DMS53 (cell line): ENCODE data around the gene OR10H3.
"Not testable (repeated sequence)": the region's sequence is repeated elsewhere in the genome, so short reads cannot be mapped to it uniquely, and the experiment has no call there.

Experiments used
- DNase-seq: peaks from one replicate; lab custom pipeline; 2025; lab: John Stamatoyannopoulos, UW

The OR10H3 gene, protein sequence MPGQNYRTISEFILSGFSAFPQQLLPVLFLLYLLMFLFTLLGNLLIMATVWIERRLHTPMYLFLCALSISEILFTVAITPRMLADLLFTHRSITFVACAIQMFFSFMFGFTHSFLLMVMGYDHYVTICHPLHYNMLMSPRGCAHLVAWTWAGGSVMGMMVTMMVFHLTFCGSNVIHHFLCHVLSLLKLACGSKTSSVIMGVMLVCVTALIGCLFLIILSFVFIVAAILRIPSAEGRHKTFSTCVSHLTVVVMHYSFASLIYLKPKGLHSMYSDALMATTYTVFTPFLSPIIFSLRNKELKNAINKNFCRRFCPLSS

DNA sequence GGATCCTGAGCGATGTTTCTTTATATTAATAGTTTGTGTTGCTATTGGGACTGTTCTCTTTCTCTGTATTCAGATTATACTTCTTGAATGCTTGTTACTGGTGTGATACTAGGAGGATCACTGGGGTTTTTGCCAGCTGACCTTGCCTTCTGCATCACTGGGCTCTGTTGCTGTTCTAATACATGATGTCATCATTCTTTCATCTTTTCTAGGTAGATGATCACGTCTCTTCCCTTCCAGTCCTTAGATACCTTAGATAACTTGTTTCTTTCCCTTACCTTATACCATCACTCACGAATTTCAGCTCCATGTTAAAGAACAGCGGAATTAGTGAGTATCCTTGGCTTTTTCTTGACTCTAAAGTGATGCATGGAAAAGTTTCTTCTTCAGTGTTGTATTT lies at the start of gene OR10H3:
Gene OR10H3, plus strand, starts transcription at position 264 of the 400 bp plus-strand sequence. CDS start 3,408 bp downstream, outside the sequence.
- no peak for DNase-seq

DNA sequence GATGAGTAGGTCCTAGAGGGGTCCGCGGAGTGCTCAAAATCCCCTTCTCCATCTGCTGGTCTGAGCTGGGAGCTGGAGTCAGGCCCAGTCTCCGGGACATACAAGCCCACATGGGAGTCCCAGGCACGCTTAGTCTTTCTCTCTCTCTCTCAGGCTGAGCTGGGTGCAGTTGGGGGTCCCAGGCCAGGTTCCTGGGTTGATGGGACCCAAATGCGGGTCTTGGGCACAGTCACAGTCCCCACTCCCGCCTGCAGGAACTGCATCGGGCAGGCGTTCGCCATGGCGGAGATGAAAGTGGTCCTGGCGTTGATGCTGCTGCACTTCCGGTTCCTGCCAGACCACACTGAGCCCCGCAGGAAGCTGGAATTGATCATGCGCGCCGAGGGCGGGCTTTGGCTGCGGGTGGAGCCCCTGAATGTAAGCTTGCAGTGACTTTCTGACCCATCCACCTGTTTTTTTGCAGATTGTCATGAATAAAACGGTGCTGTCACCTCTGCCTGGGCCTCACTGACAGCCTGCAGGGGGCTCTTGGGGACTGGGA lies 41.1 kb upstream of the OR10H3 start:
- DNase-seq: no peak

DNA sequence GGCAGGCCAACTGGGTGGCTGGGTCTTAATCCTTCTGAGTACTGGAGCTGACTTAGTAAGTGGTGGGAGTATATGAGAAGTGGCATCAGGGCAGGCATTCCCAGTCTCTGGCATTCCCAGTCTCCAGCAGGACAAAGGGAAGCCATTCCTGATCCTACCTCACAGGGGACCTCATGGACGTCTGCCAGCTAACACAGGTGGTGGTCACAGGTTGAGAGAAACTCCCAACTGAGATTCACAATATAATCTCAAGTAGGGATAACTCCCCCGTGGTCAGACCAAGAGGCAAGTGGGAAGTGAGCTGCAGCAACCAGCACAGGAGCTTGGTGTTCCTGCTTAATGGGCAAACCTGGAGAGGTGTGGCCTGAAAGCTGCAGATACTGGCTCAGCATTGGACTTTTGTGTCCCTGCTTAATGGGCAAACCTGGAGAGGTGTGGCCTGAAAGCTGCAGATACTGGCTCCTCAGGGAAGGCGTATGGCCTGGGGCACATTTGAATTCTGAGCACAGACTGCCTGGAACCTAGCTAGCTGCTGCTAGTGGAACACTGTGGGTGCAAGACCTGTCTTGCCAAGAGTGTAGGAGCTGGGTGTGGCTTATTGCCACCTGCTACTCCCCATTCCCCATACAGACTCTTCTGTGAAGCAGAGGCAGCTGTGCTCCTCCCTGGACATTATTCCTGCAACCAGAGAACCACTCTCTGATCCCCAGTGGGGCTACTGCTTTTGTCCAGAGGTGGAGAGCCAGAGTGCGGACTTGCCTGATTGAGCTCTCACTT lies 35.8 kb upstream of the OR10H3 start:
- no peak for DNase-seq

DNA sequence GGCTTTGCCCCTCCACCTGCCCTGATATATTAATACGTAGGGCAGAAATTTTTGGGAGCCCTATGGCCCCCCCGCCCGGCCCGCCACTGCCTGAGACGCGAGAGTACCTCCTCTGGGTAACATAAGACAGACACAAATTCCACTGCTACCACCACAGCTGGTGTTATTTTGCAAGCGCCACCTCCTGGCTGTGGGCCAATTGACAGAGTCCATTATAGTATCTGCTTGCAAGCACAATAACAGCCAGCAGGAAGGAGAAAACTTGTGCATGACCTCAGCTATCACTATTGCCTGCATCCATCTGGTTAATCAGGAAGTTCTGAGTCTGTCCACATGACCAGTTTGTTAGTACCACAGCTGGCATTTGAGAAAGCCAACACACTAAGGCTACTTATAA lies 35.3 kb upstream of the OR10H3 start:
- DNase-seq: peak; percentile 24

DNA sequence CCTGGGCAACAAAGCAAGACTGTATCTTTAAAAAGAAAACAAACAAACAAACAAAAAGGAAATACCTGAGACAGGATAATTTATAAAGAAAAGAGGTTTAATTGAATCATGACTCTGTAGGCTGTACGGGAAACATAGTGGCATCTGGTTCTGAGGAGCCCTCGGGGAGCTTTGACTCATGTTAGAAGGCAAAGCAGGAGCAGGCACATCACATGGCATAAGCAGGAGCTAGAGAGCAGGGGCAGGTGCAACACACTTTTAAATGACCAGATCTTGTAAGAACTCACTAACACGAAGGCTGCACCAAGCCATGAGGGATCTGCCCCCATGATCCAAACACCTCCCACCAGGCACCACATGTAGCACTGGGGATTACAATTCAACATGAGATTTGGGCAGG lies 23.1 kb upstream of the OR10H3 start:
- no peak for DNase-seq

DNA sequence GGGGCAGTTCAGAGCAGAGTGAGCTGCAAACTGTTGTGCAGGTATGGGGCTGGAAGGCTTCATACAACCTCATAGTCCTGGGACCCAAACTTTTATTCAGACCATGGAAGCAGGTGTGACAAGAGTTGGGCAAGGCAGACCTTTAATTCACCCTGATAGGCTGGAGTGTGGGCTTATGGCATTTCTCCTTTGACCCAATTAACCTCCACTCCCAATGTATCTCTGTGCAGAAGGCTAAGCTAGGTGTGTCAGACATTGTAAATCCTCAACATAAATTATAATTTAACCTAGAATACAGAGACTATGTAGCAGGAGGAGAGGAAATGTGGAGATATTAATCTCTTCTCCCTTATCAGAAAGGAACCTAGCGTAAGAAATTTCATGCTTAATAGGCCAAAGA lies 22.1 kb upstream of the OR10H3 start:
- DNase-seq: no peak

DNA sequence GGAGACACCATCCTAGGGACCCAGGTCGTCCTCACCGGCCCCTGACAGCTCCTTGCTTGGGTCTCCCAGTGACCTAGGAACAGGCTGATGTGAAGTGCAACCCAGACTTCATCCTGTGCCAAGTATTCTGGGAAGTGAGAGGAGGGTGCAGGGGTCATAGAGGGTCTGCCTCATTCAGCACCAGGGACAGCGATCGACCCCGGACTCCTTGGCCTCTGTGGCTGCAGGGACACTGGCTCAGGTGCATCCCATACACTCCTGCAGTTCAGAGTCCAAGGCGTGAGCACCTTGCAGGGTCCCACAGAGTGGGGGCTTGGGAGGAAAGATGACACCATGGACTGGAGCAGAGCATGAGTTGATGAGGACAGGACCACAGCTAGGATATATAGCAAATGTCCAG lies 20.0 kb upstream of the OR10H3 start:
- no peak for DNase-seq

DNA sequence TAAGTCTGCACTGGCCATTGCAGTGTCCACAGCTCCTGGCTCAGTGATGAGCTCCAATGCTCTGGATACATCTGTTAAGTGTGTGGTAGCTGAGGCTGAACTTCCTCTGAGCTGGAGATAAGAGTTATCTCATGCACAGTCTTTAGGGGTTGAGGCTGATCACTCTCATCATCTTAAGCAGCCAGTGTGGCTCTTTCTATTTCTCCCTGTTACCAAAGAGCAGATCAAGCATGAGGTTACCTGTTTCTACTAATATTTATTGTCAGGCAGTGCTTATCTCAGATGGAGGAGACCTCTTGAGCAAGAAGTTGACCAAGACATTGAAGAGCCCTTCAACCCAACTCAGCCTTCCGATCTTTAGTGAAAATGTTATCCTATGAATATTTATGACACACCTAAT lies 16.5 kb upstream of the OR10H3 start:
- no peak for DNase-seq

DNA sequence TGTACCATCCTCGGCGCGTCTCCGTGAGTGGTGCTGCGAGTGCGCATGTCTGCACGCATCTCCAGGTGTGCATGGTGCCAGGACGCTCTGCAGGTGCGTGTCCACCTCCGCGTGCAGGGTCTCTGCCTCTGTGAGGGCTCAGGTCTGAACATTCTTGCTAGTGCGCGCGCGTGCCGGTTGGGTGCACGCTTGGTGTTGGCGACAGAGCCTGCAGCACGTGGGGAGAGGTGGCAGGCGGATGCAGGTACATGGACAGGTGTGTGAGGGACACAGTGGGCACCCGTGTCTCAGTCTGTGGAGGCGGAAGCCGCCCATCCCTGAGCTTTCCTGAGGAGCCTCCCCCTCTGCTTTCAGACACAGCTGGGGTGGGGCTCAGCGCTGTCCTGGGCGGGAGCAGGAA lies 14.8 kb upstream of the OR10H3 start:
- no peak for DNase-seq

DNA sequence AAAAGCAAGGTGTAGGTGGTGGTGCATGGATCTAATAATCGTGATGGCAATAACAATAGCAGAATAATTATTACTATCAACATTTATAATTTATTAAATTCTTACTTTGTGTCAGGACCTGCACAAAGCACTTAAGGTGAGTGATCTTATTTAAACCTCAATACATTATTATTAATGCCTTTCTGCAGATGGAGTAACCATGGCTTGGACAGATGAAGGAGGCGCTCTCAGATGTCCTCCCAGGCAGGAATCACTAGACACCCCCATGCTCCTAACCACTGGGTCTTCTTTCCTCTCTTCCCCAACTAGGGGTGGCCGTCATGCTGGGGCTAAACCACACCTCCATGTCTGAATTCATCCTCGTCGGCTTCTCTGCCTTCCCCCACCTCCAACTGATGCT lies 10.1 kb upstream of the OR10H3 start, which contains the start of gene OR10H2:
Gene OR10H2, plus strand, starts transcription at position 301 of the 400 bp plus-strand sequence. Its CDS starts 20 bp downstream, at position 321.
- no peak for DNase-seq

DNA sequence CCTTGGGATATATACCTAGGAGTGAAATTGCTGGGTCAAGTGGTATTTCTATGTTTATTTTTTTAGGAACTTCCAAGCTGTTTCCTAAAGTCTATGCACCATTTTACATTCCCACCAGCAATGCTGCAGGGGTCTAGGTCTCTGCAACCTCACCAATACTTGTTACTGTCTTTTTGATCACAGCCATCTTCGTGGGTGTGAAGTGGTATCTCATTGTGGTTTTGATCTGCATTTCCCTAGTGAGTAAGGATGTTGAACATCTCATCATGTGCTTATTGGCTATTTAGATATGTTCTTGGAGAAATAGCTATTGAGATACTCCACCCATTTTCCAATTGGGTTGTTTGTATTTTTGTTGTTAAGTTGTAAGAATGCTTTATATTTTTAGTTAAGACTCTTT lies 7.2 kb upstream of the OR10H3 start:
- DNase-seq: no peak

DNA sequence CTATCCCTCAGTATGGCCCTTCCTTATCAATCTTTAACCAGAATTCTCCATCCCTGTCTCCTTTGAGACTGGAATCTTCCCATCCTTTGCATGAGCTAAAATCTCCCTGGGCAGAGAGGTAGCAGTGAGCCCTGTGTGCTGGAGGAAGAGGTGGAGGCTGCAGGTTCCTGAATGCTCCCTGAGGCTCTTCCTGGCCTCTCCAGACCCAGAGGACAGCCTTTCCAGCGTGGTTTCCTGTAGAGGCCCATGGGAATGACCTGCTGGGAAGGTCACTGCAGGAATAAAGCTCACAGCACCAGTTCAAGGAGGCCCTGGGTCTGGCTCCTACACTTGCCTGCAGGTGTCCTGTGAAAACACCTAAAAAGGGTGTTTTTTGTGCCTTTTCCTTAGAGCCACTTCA lies 5.4 kb upstream of the OR10H3 start:
- DNase-seq: no peak

DNA sequence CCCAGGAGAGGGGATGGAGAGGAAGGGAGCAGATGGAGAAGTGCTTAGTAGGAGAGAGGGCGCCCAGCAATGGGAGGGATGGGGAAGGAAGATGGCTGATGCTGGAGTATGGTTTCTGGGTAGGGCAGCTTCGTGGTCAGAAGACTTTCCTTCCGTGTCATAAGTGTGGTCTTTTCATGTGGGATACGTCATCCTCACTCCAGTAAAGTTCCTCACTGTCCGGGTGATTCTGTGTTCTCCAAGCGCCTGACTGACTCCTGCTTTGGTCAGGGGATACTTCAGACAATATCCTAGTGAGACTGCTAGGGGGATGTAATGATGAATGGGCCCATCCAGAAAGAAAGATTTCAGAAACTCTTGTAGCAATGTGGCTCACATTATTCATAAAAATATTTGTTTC lies 3.9 kb upstream of the OR10H3 start:
- DNase-seq: no peak

DNA sequence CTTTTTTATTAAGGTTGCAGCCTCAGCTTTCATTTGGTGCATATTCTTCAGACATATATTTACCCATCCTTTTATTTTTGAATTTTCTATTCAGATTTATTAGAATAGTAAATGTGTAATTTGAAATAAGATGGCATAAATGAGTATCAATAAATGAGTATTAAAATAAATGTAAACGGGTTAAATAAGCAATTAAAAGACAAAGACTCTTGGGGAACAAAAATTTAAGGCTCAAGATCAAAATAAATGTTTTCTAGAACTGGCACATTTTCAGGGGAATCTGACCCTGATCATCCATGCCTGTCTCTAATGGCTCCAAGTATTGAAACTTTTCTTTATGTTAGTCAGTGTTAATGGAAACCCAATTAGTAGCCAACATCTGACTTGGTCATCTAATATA lies 3.0 kb downstream of the OR10H3 start:
- DNase-seq: no peak

DNA sequence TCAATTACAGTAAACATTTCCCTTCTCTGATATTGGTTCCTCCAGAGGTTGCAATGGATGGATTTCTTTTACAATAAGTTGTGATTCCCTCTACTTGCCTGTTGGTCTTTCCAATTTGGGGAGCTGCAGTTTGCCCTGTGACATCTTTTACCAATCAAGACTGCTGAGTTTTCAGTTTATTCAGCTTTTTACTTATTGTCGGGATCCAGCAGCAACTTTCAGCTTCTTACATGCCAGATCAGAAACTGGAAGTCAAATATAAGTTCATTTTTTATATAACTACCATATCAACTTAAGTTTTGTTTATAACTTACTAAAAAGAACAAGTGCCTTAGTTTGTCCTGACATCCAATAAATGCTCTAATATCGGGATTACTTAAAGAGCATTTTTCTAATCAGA lies 10.5 kb downstream of the OR10H3 start:
- DNase-seq: no peak

DNA sequence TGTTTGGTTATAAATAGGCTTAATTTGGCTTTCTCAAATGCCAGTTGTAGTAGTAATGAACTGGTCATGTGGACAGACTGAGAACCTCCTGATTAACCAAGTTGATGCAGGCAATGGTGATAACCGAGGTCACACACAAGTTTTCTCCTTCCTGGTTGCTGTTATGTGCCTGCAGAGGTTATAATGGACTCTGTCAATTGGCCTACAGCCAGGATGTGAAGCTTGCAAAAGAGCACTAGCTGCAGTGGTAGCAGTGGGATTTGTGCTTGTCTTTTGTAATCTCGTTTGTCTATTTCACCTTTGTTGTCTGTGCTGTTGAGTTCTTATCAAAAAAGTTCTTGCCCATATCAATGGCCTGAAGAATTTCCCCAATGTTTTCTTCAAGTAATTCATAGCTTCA lies 20.6 kb downstream of the OR10H3 start:
- DNase-seq: no peak

DNA sequence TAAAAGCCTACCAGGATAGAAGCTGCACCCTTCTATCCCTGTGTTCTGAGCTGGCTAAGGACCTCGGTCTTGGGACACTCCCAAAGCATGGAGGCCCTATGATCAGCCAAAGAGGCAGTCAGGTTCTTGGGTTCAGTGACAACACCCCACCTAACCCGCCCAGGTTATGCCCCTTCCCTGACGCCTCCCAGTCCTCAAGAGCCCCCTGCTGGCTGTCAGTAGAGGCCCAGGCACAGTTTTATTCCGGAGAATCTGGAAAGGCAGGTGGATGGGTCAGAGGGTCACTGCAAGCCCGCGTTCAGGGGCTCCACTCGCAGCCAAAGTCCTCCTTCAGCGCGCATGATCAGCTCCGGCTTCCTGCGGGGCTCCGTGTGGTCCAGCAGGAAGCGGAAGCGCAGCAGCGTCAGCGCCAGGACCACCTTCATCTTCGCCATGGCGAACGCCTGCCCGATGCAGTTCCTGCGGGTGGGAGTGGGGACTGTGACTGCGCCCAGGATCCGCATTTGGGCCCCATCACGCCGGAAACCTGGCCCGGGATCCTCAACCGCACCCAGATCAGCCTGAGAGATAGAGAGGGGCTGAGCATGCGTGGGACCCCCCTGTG lies 22.3 kb downstream of the OR10H3 start:
- DNase-seq: no peak

DNA sequence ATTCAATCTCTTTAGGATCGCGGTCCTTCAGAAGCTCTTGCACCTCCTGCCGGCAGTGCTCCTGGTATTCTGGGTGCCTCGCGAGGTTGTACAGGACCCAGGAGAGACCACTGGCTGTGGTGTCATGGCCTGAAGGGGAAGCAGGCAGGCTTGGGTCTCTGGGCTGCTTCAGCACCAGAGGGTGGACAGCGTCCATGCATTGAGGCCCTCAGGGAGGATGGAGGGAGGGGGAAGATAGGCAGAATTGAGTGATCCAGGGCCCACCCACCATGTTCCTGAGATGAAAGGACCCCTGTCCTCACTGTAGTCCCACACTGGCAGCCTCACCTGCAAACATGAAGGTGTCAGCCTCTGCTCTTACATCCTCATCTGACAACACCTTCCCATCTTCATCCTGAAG lies 31.8 kb downstream of the OR10H3 start:
- no peak for DNase-seq

DNA sequence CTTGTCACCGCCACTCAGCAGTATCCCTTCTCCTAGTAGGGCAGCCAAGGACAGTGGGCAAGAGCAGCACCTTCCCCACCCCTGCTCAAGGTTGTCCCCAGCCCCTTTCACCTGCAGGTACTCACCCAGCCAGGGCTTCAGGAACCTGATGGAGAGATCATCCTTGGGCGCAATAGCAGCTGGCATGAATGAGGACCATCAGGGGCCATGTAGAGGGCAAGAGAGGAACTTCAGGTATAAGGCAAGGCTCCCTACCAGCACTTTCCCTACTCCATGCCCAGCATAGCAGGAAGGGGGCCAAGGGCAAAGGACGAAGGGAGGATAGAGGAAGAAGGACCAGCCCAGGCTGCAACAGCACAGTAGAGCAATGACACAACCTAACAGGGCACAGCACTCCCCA lies 36.4 kb downstream of the OR10H3 start:
- not testable (repeated sequence) for DNase-seq

DNA sequence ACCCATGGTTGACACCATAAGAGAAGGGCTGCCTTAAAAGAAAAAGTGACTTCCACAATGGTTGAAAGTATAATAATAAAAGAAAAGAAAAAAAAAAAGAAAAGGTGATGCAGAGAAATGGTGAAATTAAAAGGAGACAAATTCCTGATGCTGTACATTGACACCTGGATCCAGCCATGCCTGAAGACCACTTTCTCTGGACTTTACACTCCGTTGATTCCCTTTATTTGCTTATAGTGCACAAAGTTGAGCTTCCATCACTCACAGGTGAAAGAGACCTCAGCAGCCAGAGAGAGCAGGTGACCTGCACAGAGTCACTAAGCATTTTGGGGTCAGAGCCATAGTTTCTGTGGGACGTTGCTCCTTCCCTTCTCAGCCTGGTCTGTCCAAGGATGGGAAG lies 37.5 kb downstream of the OR10H3 start:
- no peak for DNase-seq

DNA sequence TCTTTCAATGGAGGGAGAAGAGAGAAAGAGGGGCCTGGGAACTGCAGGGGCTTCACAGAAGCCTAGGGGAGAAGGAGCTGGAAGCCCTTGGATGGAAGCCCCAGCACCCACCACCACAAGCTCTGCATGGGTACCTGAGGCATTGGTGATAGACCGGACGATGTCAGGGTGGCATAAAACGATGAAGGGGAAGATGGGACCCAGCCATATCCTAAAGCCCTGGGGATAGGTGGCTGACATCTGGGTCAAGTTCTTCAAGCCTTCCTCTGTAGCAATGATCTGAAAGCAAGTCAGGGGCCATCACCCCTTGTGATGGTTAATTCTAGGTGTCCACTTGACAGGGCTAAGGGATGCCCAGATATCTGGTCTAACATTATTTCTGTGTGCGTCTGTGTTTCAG lies 38.5 kb downstream of the OR10H3 start:
- no peak for DNase-seq

DNA sequence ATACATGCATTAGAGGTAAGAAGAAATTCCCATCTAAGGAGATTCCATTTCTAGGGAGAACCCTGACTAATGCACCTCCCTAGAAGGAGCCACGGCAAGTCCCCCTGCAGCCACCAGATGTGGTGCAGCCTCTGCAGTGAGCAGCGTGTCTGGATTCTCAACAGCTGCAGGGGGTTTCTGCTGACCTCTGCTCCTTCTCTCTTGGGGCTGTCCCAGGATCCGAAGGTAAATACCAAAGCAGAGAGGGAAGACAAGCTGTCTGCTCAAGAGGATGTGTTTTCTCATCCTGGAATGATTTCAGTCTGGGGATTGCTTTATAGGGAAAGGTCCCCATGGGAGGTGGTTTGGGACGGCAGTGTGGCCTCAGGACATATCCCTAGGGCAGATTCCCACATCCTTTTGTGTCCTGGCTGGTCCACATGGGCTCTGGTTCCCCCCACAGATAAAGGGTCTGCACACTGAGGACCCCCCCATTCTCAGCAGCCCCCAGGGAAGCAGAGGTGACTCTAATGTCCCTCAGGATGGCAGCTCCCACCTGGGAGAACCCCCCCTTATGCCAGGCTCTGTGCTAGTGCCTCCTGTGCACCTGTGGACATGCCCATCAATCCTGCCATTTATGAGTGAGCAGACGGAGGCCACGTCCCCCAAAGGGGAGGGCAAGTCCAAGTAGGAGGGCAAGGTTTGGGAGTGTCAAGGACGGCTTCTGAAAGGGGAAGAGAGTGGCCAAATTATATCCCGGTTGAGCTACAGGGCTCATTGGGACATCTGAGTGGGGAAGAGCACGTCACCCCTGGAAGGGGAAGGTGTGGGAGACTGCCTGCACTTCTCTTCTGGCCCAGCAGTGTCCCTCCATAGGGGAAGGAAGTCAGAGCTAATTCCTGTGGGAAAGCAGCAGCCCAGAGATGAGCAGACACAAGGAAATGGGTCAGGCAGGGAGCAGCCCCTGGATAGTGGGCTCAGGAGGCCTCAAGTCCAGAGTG lies 39.5 kb downstream of the OR10H3 start:
- DNase-seq: no peak
